Frontal cortex (tissue), 4 donors: ENCODE data around the gene OTUB1. TPM values are rescaled to one million over a fixed set of nuclear protein-coding genes. Genes with fewer than 3 reads are reported as not detected.
A peak's percentile ranks its signal among the peaks of the same experiment; 100 is the strongest.

ENCODE experiments used
- DNase-seq, 2 donors: peaks; one replicate each; pipeline ENCODE4 v3.0.0; 2012; ENCODE audit warnings: low spot score in 2 of 2
- FAIRE-seq: peaks from 2 replicates; lab custom pipeline; 2012; peaks lifted over from hg19 to GRCh38; lab: Jason Lieb, UNC
- total RNA-seq: library from RNA; depleted of rRNA; stranded (reverse); fragments of >200 nt; gene quantifications from one replicate; pipeline ENCODE4 v1.2.3, GENCODE V29; 2014
- donor health status: control.
- donor health status: control.
- donor health status: control.

The OTUB1 gene
- total RNA-seq, 1 donor from 2014 or later = 31.4 TPM

- no peak for FAIRE-seq
- no peak for DNase-seq
These were observed 34.9 kb downstream of the OTUB1 start for GRCh38 chr11:64020976-64021756.

GRCh38 chr11:64021757-64022093 lies 35.5 kb downstream of the OTUB1 start:
- DNase-seq (no peak), FAIRE-seq (no peak)

- DNase-seq (no peak), FAIRE-seq (no peak)
These were observed 36.0 kb downstream of the OTUB1 start for GRCh38 chr11:64022125-64022784.

- no peak for DNase-seq
- no peak for FAIRE-seq
These were observed 37.8 kb downstream of the OTUB1 start for GRCh38 chr11:64023712-64024710.

DNA sequence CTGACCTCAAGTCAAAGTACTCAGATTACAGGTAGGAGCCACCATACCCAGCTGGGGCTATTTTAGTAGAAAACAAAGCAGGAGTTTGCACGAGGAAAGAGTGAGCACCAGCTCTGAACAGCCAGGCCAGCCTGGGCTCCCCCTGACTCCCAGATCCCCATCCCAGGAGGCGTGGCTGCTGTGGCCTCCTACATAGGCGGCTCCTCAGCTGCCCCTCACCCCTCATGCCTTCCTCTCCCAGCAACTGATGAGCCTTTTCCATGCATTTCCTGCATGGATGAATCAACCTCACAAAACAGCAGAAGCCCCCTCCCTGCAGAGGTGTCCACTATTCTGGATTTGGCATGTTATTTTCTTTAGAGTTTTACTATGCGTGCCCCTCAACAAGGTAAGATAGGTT lies 39.0 kb downstream of the OTUB1 start:
- FAIRE-seq (no peak), DNase-seq (no peak)

DNA sequence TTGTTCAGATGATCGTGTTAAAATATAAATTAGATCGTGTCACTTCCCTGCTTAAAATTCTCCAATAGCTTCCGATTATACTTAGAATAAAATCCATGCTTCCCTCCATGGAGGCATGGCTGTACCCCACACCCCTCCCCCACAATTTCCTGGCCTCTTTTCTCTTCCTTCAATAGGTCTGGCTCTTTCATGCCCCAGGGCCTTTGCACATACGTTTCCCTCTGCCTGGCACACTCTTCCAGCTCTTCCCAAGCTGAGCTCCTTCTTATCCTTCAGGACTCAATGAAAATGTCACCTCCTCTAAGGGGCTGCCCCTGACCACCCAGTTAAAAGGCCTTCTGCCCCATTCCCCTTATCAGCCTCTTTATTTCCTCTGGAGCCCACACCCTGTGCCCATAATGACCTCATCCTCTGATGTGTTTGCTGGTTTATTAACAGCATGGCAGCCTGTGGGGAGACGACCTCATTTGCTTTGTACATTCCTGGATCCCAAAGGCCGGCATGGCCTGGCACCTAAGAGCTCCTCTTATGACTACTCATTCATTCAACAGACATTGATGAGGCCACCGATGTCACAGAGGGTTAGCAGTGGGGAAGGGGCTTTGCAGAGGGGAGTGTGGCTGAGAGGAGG lies 40.5 kb downstream of the OTUB1 start:
- FAIRE-seq (no peak), DNase-seq (no peak)

DNA sequence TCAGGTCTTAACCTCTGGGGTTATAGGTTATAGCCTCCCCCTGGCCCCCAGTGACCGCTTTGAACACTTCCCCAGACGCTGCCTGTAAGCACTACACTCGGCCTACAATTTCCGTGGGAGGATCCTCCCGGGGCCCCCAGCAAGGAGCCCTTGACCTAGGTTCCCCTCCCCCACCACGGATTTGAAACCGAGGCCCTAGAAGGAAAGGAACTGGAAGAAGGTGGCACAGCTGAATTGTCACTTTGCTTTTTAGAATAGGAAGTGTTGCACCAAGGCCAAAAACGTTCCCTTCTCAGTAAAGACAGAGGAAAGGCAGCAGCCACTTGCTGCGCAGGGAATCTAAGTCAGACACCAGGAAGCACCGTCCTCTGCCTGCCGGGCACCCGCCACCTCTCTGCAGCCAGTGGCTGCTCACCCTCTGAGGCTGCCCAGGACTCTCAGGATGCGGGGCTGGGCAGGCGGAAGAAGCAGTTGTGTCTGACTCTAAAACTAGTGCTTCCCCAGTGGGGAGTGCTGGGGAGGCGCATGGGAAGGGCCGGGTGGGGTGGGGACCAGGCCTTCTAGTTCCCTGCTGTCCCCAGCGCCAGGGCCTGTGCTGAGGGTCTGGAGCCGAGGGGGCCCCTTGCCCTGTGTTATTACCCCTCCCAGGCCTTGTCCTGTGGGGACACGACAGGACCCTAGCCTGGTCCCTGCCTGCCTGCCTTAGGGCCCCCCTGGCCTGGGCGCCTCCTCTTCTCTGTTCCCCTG lies 41.6 kb downstream of the OTUB1 start:
- no peak for DNase-seq
- FAIRE-seq = no peak

GRCh38 chr11:64028398-64029115 lies 42.3 kb downstream of the OTUB1 start:
- no peak for DNase-seq
- no peak for FAIRE-seq

GRCh38 chr11:64029773-64030172 lies 43.5 kb downstream of the OTUB1 start:
- no peak for DNase-seq
- FAIRE-seq = no peak

- FAIRE-seq (no peak), DNase-seq (no peak)
These were observed 44.8 kb downstream of the OTUB1 start for GRCh38 chr11:64031001-64031400.

DNA sequence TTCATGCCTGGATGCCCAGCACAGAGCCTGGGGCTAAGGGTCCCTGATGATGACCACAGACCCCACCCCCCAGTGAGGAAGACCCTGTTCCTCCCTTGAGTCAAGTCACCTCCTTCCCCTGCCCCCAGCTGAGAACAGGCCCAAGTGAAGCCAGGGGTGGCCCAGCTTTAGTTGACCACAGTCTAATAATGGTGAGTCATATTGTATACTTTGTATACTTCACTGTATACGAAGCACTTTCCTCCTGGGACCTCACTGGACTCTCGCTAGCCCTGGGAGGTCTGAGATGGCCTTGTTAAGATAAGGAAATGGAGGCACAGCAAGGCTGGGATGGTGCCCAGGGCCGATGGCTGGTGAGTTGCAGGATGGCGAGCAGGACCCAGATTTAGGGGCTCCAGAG lies 45.8 kb downstream of the OTUB1 start:
- no peak for FAIRE-seq

DNA sequence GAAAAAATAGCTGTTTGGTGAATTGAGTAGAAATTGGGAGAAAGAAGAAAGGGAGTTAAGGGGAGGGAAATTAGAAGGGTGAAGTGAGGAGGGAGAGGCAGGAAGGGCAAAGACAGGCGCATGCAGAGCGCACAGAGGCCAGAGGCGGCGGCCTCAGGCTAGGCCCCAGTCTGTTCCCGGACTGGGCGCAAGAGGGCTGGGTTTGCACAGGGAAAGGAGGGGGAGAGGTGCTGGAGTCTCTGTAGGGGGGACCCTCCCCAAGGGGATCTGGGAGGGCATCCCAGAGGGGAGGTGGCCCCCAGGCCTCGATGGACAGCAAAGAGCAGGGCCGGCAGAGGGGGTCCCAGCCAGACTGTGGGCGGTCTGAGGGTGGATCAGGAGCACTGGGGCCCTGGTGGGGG lies 48.2 kb downstream of the OTUB1 start:
- DNase-seq (no peak), FAIRE-seq (no peak)

More for the DNA sequence above, 45.8 kb downstream of the OTUB1 start:
- no peak for DNase-seq

GRCh38 chr11:64035081-64035524 lies 48.9 kb downstream of the OTUB1 start:
- DNase-seq (no peak), FAIRE-seq (no peak)

GRCh38 chr11:64035576-64035975 lies 49.3 kb downstream of the OTUB1 start, which contains the start of gene FLRT1:
Gene FLRT1 (plus strand): TSS chr11:64035931. CDS start chr11:64116268, 80,337 bp downstream.
- FAIRE-seq (no peak), DNase-seq (peak; percentile 63 to 79)

DNA sequence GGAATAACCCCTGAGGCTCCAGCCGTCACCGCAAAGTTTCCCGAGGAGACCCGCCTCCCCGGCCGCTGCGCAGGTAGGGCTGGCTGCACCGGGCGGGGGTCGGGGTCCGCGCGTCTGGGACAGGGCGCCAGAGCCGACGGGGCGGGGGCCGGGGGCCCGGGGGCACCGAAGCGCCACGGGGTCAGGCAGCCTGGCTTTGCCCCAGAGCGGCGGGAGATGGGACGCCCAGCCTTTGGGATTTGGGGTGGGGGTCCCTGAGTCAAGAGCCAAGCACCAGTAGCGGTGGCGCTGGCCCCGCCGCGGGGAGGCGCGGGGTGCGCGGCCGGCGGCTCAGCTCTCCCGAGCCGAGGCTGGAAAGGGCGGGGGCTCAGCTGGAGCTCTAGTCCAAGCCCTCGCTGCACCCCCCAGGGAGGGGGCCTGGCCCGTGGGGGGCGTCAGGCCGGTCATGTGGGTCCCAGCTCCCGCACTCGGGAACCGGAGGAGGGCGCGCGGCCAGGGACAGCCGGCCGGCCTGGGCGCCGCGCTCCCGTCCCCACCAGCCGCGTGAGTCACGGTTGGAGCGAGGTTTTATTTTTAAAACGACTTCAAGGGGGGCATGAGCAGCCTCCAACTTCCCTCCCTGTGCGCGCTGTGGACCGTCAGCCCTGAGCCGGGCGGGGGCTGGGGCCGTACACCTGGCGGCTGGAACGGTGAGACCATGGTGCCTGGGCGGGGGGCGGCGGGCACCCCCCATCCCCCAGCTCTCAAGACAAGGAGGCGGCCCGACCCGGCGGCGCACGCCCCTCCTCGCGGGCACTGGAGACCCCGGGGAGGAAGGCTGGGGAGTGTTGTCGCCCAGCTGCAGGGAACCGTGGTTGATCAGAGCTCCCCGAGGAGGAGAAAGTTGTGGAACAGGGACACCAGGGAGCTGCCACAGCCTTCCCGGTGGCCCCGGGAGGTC lies 50.1 kb downstream of the OTUB1 start:
- DNase-seq = peak; percentile 67 to 68
- FAIRE-seq = no peak

GRCh38 chr11:64037027-64037634 lies 50.9 kb downstream of the OTUB1 start:
- peak in 1 of 2 donors; percentile 54 for DNase-seq

GRCh38 chr11:64038500-64038899 lies 52.3 kb downstream of the OTUB1 start:
- DNase-seq = no peak
- FAIRE-seq = no peak

More at GRCh38 chr11:64037027-64037634, 50.9 kb downstream of the OTUB1 start:
- FAIRE-seq = no peak
